GM19351 (cell line): ENCODE data around the gene KRTAP5-2.
"Not testable (repeated sequence)": the region's sequence is repeated elsewhere in the genome, so short reads cannot be mapped to it uniquely, and the experiment has no call there.

ENCODE experiments used
- ATAC-seq: cut with Tn5 transposase; IDR thresholded peaks from one replicate; pipeline ENCODE4 v1.9.1; 2021; ENCODE audit warnings: mild to moderate bottlenecking, moderate library complexity; ENCODE audit not compliant: unreplicated experiment

Gene KRTAP5-2

GRCh38 chr11:1592628-1593027, 5.5 kb downstream of the KRTAP5-2 start:
- ATAC-seq = no peak

GRCh38 chr11:1589996-1590395, 8.1 kb downstream of the KRTAP5-2 start:
- no peak for ATAC-seq

GRCh38 chr11:1589191-1589963, 8.7 kb downstream of the KRTAP5-2 start:
- ATAC-seq = not testable (repeated sequence)

GRCh38 chr11:1586699-1587098, 11.4 kb downstream of the KRTAP5-2 start:
- no peak for ATAC-seq

GRCh38 chr11:1584661-1585370, 13.3 kb downstream of the KRTAP5-2 start, which contains the start of gene KRTAP5-1:
Gene KRTAP5-1, minus strand, starts transcription at chr11:1585283. Its CDS starts 34 bp downstream, at chr11:1585249.
- ATAC-seq = not testable (repeated sequence)

- ATAC-seq = not testable (repeated sequence)
Observed at GRCh38 chr11:1582909-1583308, 15.2 kb downstream of the KRTAP5-2 start.

GRCh38 chr11:1581976-1582375, 16.1 kb downstream of the KRTAP5-2 start:
- ATAC-seq = no peak

- ATAC-seq = no peak
Observed at GRCh38 chr11:1576825-1577224, 21.3 kb downstream of the KRTAP5-2 start.

GRCh38 chr11:1575756-1576155, 22.3 kb downstream of the KRTAP5-2 start:
- ATAC-seq = not testable (repeated sequence)

- no peak for ATAC-seq
Observed at GRCh38 chr11:1574933-1575242, 23.2 kb downstream of the KRTAP5-2 start.

GRCh38 chr11:1574238-1574932, 23.7 kb downstream of the KRTAP5-2 start:
- peak; percentile 51 for ATAC-seq

- ATAC-seq = no peak
Observed at GRCh38 chr11:1573903-1574237, 24.2 kb downstream of the KRTAP5-2 start.

GRCh38 chr11:1573077-1573902, 24.8 kb downstream of the KRTAP5-2 start:
- ATAC-seq = no peak

GRCh38 chr11:1572197-1573076, 25.7 kb downstream of the KRTAP5-2 start, which contains the start of gene DUSP8:
Gene DUSP8, minus strand, starts transcription at chr11:1572271. Its CDS starts 6,445 bp downstream, at chr11:1565826.
- peak; percentile 65 for ATAC-seq

GRCh38 chr11:1571760-1572196, 26.3 kb downstream of the KRTAP5-2 start:
- no peak for ATAC-seq

GRCh38 chr11:1570896-1571759, 27.0 kb downstream of the KRTAP5-2 start:
- ATAC-seq = no peak

- no peak for ATAC-seq
Observed at GRCh38 chr11:1570531-1570895, 27.6 kb downstream of the KRTAP5-2 start.

GRCh38 chr11:1570001-1570453, 28.1 kb downstream of the KRTAP5-2 start:
- ATAC-seq = no peak
